Activated T-helper 17 cell treated with anti-CD3 and anti-CD28 coated beads, Interleukin-2, amount 50 U/mL, for 72 hours (primary cell): ENCODE results near the gene JAK1. TPM values are rescaled to one million over a fixed set of nuclear protein-coding genes. Genes with fewer than 3 reads are reported as not detected.

Experiments used
- ATAC-seq: fragments of 150-1000 bp; cut with Tn5 transposase; replicated peaks from 2 replicates; pipeline ENCODE4 v1.10.0; 2021; ENCODE audit warnings: mild to moderate bottlenecking, moderate library complexity
- H3K27ac Mint-ChIP-seq: one replicate; pipeline ENCODE4 v1.8.0; 2022; ENCODE audit warnings: mixed read lengths
- H3K27me3 Mint-ChIP-seq: one replicate; pipeline ENCODE4 v1.8.0; 2022; ENCODE audit warnings: mixed read lengths
- H3K36me3 Mint-ChIP-seq: one replicate; pipeline ENCODE4 v1.8.0; 2022; ENCODE audit warnings: low read depth, mild to moderate bottlenecking, mixed read lengths
- H3K4me1 Mint-ChIP-seq: one replicate; pipeline ENCODE4 v1.8.0; 2022; ENCODE audit warnings: mixed read lengths
- H3K4me3 Mint-ChIP-seq: one replicate; pipeline ENCODE4 v1.8.0; 2022; ENCODE audit warnings: mild to moderate bottlenecking, mixed read lengths
- H3K9me3 Mint-ChIP-seq: one replicate; pipeline ENCODE4 v1.8.0; 2022; ENCODE audit warnings: mixed read lengths
- total RNA-seq, 2 donors: library from RNA; stranded (reverse); gene quantifications; one replicate each; pipeline ENCODE4 v1.2.3, GENCODE V29; 2022

JAK1 gene
- total RNA-seq, 2 donors from 2014 or later: 123 to 142 TPM

DNA sequence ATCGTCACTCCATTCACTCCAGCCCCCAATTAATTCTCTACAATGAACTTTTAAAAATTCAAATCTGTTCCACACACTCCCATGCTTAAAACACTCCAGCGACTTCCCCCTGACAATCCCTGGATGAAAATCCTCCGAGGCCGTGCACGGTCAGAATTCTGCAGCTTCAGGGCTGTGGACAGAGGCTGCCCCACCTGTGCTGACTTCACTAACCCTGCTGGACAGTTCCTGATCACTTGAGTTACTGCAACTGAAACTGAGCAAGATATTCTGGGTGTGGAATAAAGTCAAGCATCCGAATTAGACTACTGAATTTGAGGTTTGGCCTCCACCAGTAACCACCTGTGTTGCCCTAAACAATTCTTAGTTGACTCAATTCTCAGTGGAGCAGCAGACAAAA lies 1.0 kb upstream of the JAK1 start:
- Mint-ChIP-seq H3K27me3 (no peaks in the 10 kb centered on the region), H3K27ac (peak overlapping the region; percentile 97), H3K4me3 (peak overlapping the region; percentile 94), H3K36me3 (peaks cover 40% of the 10 kb centered on the region), H3K4me1 (peaks cover 34% of the 10 kb centered on the region), H3K9me3 (no peaks in the 10 kb centered on the region)
- ATAC-seq: no peak

DNA sequence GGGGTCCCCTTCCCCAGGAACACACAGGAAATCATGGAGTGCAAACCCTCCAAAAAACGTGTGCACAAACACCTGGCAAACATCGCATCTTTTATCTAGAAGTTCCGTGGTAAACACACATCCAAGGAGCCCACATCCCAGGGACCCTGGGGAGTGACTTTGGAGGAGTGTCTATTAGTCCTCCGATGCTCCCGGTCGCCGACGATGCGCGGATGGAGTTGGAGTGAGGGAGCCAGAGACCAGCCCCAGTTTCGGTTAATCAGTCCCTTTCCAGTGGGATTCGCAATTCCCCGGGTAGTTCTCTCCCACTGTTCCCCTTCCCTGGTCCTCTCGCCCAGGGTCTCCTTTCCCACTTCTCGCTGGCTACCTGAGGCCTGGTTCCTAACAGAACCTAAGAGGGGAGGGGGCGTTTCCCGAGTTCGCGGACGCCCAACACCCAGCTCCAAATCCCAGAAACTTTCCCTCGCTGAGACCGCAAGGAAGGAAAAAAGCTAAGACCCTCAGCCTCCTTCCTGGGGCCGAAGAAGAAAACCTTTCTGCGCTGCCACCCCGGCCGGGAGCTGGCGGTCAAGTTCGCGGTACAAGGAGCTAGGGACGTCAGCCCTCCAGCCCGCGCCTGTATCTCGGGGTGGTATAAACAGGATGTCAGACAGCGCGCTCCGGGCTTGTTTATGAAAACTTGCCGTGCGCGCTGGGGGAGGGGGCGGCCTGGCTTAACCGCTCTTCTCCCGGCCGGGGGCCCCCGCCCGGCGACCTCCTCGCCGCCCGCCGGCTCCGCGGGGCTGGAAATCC lies 787 bp downstream of the JAK1 start:
- Mint-ChIP-seq H3K27me3 (no peaks in the 10 kb centered on the region), H3K36me3 (peaks cover 43% of the 10 kb centered on the region), H3K4me3 (peak overlapping the region; percentile 94), H3K4me1 (peaks cover 51% of the 10 kb centered on the region), H3K27ac (peak overlapping the region; percentile 92), H3K9me3 (no peaks in the 10 kb centered on the region)
- peak; percentile 60 for ATAC-seq

DNA sequence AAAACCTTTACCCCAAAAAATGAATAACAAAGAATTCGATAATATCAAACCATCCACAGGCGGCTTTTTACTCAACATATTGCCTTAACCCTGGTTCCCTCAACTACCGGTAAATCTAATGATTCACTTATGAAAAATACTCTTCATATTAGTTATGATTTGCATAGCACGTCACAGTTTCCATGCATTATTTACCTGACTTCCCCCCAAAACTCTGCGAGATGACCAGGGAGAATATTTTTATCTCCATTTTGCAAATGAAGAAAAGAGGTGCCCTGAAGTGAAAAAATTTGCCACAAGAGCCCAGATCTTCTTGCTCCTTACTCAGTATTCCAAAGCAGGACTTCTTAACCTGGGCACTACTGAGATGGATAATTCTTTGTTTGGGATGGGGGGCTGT lies 2.9 kb downstream of the JAK1 start:
- peak overlapping the region; percentile 92 for H3K27ac Mint-ChIP-seq
- ATAC-seq: no peak
- no peaks in the 10 kb centered on the region for H3K27me3 Mint-ChIP-seq
- H3K9me3 Mint-ChIP-seq: no peaks in the 10 kb centered on the region
- H3K4me1 Mint-ChIP-seq: peaks cover 55% of the 10 kb centered on the region
- peaks cover 43% of the 10 kb centered on the region for H3K36me3 Mint-ChIP-seq
- peak overlapping the region; percentile 94 for H3K4me3 Mint-ChIP-seq

DNA sequence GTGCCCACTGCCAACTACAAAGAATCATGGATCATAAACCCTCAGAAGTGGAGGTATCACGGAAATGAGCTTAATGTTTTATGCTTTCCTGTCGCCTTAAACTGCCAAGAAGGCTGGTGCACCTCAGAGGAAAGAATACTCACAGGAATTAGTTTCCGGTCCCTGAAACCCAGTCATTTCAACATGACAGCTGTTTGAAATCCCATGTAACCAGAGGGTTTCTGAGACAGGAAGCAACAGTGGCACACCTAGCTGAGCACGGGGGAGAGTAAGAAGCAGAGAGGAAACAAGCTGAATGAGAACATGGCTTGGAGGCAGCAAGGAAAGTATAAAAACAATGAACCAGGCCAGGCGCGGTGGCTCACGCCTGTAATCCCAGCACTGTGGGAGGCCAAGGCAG lies 3.9 kb downstream of the JAK1 start:
- peaks cover 43% of the 10 kb centered on the region for H3K36me3 Mint-ChIP-seq
- no peaks in the 10 kb centered on the region for H3K9me3 Mint-ChIP-seq
- peak; percentile 37 for ATAC-seq
- peaks cover 55% of the 10 kb centered on the region for H3K4me1 Mint-ChIP-seq
- peak overlapping the region; percentile 92 for H3K27ac Mint-ChIP-seq
- H3K27me3 Mint-ChIP-seq: no peaks in the 10 kb centered on the region
- peak overlapping the region; percentile 94 for H3K4me3 Mint-ChIP-seq

DNA sequence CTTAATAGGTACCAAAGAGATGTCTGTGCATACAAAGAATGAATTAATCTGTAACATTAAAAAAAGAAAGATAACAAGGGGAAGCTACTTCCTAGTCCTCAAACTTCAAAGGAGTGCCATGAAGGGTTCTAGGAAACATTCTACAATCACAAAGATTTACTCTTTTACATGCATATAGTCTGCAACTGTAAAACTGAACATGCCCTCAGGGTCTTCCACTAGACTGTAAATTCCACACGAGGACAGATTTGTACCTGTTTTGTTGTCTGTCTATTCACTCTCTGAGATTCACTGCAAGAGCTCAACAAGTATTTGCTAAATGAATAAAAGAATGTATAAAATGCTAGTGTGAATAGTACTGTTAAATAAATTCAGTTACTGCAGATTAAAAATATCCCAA lies 4.4 kb downstream of the JAK1 start:
- Mint-ChIP-seq H3K27ac (peak overlapping the region; percentile 92), H3K4me3 (peak overlapping the region; percentile 94), H3K4me1 (peaks cover 50% of the 10 kb centered on the region), H3K27me3 (no peaks in the 10 kb centered on the region), H3K36me3 (peaks cover 38% of the 10 kb centered on the region), H3K9me3 (no peaks in the 10 kb centered on the region)
- no peak for ATAC-seq

DNA sequence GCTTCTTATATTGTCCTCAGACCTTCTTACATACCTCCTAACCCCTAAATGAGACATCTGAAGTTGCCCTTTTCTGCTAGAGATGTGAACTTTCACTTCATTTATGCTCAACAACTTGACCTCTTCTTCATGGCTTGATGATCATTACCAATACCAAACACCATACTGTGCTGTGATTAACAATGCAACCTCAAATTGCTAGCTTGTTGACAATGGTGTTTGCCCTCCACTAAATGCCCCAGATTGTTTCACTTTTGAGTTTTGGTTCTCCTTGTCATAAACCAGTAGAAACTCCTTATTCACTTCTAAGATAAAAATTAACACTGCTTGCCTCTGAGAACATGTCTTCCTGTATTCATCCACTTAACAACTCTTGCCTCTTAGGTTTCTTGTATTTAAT lies 5.6 kb downstream of the JAK1 start:
- H3K36me3 Mint-ChIP-seq: peaks cover 33% of the 10 kb centered on the region
- peak overlapping the region; percentile 92 for H3K27ac Mint-ChIP-seq
- H3K9me3 Mint-ChIP-seq: no peaks in the 10 kb centered on the region
- peak overlapping the region; percentile 94 for H3K4me3 Mint-ChIP-seq
- peak; percentile 65 for ATAC-seq
- peaks cover 48% of the 10 kb centered on the region for H3K4me1 Mint-ChIP-seq
- H3K27me3 Mint-ChIP-seq: no peaks in the 10 kb centered on the region

DNA sequence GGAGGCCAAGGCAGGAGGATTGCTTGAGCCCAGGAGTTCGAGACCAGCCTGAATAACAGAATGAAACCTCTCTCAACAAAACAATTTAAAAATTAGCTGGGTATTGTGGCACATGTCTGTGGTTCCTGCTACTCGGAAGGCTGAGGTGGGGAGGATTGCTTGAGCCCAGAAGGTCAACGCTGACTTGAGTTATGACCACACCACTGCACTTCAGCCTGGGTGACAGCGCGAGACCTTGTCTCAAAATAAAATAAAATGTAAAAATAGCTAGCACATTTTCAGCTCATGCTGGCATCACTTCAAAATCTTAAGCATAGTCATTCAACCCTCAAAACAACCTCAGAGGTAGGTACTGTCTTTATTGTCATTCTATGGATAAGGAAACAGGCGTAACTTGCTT lies 6.4 kb downstream of the JAK1 start:
- Mint-ChIP-seq H3K27ac (peak overlapping the region; percentile 92), H3K4me3 (peak overlapping the region; percentile 94), H3K27me3 (no peaks in the 10 kb centered on the region), H3K9me3 (no peaks in the 10 kb centered on the region), H3K4me1 (peaks cover 46% of the 10 kb centered on the region), H3K36me3 (peaks cover 26% of the 10 kb centered on the region)
- no peak for ATAC-seq

DNA sequence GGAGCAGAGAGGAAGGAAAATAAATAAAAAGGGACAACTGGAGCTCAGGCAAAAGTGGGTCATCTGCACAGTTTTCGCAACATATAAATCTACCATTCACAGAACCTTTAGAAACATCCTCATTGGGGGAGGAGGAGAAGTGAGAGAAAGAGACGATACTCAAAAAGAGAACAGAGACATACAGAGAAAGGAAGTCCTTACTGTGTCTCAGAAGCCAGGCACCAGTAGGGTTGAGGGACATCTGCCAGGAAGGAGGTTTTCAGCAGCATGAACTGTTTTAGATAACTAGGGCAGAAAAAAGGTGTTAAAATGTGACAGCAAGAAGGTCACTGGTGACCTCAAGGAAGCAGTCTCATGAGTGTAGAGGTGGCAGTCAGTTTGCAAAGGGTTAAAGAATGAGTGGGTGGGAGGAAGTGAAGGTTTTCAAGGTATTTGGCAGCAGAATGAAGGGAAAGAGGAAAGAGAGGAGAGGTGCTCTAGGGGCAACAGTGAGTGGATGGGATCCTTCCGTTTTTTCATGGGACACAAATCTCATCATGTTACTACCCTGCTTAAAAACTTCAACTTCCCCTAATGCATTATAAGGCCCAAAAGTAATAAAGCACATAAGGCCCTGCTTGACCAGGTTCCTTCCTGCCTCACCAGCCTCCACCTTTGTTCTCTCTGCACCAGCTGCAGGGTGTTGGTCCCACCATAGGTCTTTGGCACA lies 9.5 kb downstream of the JAK1 start:
- H3K4me3 Mint-ChIP-seq: no peak overlapping the region
- H3K4me1 Mint-ChIP-seq: peaks cover 36% of the 10 kb centered on the region
- no peaks in the 10 kb centered on the region for H3K9me3 Mint-ChIP-seq

DNA sequence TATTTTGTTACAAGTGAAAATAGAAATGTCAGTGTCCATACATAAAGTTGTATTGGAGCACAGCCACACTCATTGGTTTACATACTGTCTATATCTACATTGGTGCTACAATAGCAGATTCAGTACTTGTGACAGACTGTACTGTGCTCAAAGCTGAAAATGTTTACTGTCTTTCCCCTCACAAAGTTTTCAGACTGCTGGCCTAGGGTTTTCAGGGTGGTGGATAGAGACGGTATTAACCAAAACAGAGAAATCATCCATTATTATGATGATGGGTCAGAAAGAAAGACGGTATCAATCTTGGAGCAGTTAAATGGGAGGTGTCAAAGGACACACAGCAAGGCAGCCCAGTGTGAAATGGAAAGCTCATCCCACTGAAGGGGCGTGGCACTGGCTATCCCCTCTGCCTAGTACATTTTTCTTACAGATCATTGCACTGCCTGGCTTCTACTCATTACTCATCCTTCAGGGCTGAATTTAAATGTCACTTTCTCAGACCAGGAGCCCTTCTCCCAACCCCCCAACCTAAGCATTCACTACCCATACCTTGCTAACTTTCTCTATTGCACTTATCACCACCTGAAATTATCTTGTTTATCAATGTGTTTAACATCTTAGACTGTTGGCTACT lies 10.2 kb downstream of the JAK1 start:
- ATAC-seq: peak; percentile 45
- Mint-ChIP-seq H3K36me3 (no peaks in the 10 kb centered on the region), H3K9me3 (no peaks in the 10 kb centered on the region), H3K27ac (no peak overlapping the region), H3K4me3 (no peak overlapping the region), H3K4me1 (peaks cover 31% of the 10 kb centered on the region), H3K27me3 (no peaks in the 10 kb centered on the region)

More for the DNA sequence above, 9.5 kb downstream of the JAK1 start:
- H3K27me3 Mint-ChIP-seq: no peaks in the 10 kb centered on the region
- H3K36me3 Mint-ChIP-seq: no peaks in the 10 kb centered on the region
- H3K27ac Mint-ChIP-seq: no peak overlapping the region
- peak; percentile 83 for ATAC-seq

DNA sequence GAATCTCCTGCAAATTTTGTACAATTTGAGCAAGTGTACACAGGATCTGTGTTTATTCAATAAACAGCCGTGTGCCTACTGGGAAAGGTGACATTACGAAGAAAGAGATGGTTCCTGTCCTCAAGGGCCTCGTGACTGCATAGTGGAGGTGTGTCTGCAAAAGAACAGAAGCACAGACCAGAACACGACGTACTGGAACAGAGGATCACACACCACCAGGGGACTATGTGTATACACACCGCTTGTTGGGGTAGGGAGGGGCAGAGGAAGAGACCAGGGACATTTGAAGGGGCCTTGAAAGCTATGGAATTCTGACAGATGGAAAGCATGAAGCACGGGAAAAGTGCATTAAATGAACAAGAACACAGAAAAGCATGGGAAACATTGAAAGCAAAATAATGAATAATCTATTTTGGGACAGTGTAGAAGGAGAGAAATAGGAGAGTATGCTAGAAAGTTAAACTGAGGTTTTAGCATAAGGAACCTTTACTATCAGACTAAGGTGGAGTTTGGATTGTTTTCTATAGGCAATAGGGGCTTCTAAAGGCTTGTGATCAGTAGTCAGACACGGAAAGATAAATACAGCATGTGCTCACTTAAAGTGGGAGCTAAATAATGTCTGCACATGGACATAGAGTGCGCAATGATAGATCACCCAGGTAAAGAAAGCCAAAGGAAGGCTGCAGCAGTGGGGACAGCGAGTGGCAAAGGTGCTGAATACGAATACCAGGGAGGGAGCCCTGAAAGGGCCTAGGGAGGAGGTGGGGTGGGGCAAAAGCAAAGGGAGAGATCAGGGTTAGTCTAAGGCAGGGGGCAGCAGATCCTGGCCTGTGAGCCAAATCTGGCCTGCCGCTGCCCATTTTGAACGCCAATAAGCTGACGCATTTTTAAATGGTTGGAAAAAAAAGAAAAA lies 11.0 kb downstream of the JAK1 start:
- H3K9me3 Mint-ChIP-seq: no peaks in the 10 kb centered on the region
- H3K27ac Mint-ChIP-seq: no peak overlapping the region
- no peaks in the 10 kb centered on the region for H3K36me3 Mint-ChIP-seq
- no peaks in the 10 kb centered on the region for H3K27me3 Mint-ChIP-seq
- H3K4me1 Mint-ChIP-seq: peaks cover 31% of the 10 kb centered on the region
- ATAC-seq: no peak
- H3K4me3 Mint-ChIP-seq: no peak overlapping the region

DNA sequence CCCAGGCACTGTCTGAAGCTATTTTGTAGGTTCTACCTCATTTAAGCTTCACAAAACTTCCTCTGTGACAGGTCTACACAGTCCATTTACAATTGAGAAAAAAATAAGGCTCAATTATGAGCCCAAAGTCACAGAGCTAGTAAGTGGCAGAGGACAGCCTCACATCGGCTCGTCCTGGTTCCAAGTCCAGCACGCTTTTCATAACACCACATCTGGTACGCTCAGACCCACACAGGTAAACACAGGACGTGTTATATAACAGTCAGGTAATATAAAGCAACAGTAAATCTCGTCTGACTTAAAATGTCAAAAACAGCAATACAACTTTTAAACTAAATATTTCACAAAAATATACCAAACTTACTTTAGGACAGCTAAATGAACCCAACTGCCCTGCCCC lies 13.1 kb downstream of the JAK1 start:
- no peaks in the 10 kb centered on the region for H3K9me3 Mint-ChIP-seq
- no peak overlapping the region for H3K27ac Mint-ChIP-seq
- H3K4me1 Mint-ChIP-seq: peaks cover 37% of the 10 kb centered on the region
- no peaks in the 10 kb centered on the region for H3K36me3 Mint-ChIP-seq
- no peak overlapping the region for H3K4me3 Mint-ChIP-seq
- ATAC-seq: no peak
- H3K27me3 Mint-ChIP-seq: no peaks in the 10 kb centered on the region

DNA sequence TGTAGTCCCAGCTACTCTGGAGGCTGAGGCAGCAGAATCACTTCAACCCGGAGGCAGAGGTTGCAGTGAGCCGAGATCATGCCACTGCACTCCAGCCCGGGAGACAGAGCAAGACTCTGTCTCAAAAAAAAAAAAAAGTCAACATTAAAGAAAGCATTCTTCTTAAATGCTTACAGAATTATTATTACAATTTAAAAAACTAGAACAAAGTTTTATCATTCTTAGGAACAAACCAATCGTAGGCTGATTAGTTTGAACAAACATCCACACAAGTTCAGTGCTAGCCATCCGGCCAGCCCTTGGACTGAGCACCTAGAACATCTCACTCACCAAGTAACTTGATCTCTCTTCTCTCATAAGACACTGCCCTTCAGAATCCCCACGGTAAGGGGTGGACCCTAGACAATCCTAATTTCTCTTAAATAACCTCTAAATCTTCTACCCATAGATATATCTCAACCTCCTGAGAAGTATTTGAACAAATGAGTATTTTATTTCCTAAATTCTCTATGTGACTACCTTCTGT lies 16.0 kb downstream of the JAK1 start:
- Mint-ChIP-seq H3K4me3 (peak overlapping the region; percentile 22), H3K27ac (peak overlapping the region; percentile 34), H3K36me3 (no peaks in the 10 kb centered on the region)

DNA sequence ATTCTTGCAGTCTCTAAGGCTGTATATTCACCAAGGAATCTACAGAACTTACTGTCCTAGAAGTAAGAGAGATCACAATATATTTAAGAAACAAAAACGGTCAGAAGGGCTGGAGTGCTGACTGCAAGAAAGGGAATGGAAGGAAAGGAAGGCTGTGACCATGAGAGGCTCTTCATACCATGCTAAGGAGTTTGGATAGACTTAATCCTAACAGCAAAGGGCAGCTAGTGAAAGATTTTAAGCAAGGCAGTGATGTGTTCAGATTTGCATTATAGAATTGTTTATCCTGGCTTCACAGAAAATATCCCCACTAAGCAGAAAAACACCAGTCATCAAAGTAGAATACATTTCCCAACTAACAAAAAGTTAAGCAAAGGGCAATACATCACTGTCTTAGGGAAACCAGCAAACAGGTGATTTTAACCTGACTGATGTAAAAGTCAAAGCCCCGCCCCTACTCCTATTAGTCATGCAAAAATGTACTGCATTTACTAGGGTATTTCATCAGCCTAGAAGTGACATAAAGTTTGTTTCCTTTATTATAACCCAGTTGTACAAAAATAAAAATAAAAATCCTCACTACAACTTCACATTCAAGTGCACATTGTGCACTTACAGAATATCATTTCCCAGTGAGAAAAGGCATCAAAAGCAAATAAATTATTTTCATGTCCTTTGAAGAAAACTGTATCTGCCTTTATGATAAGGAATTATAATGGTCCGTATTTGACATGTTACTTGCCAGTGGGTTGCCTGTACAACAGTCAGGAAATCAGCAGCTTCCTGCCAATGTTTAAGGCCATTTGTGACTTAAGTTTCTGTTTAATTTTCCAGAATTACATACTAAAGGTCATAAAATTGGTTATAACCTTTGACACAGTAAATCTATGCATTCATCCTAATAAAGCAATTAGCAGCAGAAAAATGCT lies 17.2 kb downstream of the JAK1 start:
- H3K4me3 Mint-ChIP-seq: peak overlapping the region; percentile 28
- no peaks in the 10 kb centered on the region for H3K36me3 Mint-ChIP-seq
- peak; percentile 93 for ATAC-seq
- no peaks in the 10 kb centered on the region for H3K27me3 Mint-ChIP-seq
- H3K27ac Mint-ChIP-seq: peak overlapping the region; percentile 17
- peaks cover 43% of the 10 kb centered on the region for H3K4me1 Mint-ChIP-seq
- no peaks in the 10 kb centered on the region for H3K9me3 Mint-ChIP-seq

More for the DNA sequence above, 16.0 kb downstream of the JAK1 start:
- no peaks in the 10 kb centered on the region for H3K27me3 Mint-ChIP-seq
- H3K4me1 Mint-ChIP-seq: peaks cover 47% of the 10 kb centered on the region
- no peaks in the 10 kb centered on the region for H3K9me3 Mint-ChIP-seq
- no peak for ATAC-seq
